GM18868 (cell line): ENCODE results near the gene GP5.

Source experiments
- ATAC-seq: cut with Tn5 transposase; IDR thresholded peaks from one replicate; pipeline ENCODE4 v1.9.1; 2021; ENCODE audit warnings: mild to moderate bottlenecking, moderate library complexity; ENCODE audit not compliant: unreplicated experiment

The GP5 gene

DNA sequence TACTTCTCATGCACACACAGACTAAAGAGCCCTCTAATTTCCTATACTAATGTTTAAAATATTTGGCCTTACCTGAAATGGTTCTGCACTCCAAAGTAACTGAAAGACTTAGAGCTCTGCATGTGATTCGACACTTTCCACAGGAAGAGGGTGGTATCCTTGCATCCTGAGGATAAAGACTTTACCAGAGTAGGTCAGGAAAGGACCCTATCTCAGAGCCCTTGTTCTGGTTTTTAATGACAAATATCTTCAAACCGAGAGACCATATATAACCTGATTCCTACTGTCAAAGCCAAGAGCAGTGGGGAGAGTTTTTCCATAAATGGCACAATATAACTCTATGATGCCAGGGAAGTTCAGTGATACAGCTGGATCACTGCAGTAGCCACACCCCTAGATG is at the start of gene GP5:
Gene GP5 (minus strand): TSS at position 101 of the 400 bp plus-strand sequence. CDS start 984 bp downstream, outside the sequence.
- no peak for ATAC-seq

GRCh38 chr3:194447657-194448056 is 48.6 kb upstream of the GP5 start:
- ATAC-seq: no peak

GRCh38 chr3:194447161-194447560 is 48.1 kb upstream of the GP5 start:
- ATAC-seq: no peak

DNA sequence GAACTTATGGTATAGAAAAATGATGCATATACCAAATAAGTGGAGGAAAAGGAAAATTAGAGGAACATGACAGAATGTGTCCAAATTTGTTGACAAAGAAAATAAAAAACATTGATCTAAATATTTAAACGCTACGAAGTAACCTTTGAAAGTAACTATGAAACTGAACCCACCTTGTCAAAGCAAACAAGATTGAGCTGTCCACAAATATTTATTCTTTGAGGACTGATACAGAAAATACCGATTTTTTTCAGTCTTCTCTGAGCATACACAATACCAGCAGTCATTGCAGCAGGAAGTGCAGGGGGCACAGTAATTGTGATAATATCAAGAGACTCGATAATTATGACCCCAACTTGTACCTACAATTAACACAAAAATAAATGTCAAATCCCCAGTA is 47.7 kb upstream of the GP5 start:
- no peak for ATAC-seq

DNA sequence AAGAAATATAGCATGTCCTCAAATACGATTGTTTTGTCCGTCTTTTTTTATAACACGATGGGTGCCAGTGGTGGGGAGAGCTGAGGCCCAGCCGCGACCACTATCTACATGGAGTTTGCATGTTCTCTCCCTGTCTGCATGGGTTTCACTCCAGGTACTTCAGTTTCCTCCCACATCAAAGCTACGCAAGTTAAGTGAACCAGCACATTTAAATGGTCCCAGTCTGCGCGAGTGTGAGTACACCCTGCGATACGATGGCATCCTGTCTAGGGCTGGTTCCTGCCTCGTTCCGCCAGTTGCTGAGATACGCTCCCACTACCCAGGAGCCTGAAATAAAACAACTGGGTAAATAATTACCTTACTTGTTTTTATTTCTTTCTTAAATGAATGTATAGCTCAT is 47.1 kb upstream of the GP5 start:
- no peak for ATAC-seq

DNA sequence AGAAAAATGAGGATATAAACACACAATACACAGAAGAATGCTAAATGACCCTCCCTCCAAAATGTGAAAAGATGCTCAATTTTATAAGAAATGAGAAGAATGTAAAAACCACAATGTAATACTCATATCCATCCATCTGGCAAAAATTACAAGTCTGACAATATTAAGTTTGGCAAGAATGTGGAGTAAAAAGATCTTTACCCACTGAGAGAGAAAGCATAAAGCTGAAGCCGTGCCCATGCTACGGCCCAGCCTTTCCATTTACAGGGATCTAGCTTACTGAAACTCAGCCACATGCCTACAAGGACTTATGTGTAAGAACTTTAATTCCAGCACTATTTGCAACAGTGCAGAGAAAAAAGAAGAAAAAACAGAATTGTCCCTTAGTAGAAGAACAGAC is 44.8 kb upstream of the GP5 start:
- ATAC-seq: no peak

- no peak for ATAC-seq
Observed at GRCh38 chr3:194440756-194441155, 41.7 kb upstream of the GP5 start.

DNA sequence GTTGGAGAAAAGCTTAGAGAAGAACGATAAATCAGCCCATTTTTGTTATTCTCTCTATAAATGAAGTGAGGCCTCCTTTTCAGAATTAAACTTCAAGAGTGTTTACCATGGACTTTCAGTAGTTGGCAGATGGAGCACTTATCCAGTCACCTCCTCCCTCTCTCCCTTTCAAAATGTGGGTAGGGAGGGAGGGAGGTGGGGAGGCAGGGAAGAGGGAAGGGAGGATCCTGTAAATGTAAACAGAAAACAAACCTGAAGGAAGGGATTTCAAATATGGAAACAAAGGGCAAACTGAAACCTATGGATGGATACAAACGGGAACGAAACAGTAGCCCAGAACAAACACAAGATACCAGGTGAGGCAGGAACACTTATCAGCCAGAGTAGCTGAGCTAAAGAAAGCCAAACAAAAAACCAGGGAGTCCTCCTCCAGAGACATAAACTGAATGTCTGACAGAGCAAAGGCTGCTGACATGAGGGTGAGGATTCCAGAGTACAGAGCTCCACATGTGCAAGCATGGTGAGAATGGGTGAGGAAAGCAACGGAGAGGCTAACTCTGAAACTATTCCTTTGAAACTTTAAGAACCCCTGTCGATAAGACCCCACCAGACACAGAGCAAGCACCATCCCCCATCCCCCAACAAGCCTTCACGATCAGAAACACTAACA is 41.0 kb upstream of the GP5 start:
- no peak for ATAC-seq

DNA sequence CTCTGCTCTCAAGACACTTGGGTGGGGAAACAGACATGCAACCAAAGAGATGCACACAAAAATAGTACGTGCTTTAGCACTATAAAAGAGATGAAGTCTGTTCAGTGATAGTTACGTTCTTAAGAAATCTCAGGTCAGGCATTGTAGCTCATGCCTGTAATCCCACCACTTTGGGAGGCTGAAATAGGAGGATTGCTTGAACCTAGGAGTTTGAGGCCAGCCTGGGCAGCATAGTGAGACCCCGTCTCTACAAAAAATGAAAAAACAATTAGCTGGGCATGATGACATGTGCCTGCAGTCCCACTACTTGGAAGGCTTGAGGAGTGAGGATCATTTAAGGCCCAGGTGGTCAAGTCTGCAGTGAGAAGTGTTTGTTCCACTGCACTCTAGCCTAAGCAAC is 35.4 kb upstream of the GP5 start:
- ATAC-seq: no peak

GRCh38 chr3:194431554-194431953 is 32.5 kb upstream of the GP5 start:
- no peak for ATAC-seq

GRCh38 chr3:194425399-194425798 is 26.3 kb upstream of the GP5 start:
- no peak for ATAC-seq

- ATAC-seq: no peak
Observed at GRCh38 chr3:194424953-194425352, 25.9 kb upstream of the GP5 start.

DNA sequence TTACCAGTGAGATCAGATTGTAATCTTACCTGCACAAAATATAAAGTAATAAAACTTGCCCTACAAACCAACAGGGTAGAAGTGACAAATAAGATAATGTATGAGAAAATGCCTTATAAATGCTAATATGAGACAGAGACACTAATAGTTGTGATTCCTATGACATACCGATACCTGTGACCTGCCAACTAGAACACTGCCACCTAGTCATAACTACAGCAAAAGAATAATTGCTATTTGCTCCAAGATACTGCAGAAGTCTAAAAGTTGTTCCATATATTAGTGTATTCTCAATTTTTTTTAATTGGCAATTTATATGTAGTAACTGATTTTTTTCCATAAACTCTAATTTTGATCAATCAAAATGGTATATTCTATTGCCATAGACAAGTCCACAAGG is 25.3 kb upstream of the GP5 start:
- no peak for ATAC-seq

DNA sequence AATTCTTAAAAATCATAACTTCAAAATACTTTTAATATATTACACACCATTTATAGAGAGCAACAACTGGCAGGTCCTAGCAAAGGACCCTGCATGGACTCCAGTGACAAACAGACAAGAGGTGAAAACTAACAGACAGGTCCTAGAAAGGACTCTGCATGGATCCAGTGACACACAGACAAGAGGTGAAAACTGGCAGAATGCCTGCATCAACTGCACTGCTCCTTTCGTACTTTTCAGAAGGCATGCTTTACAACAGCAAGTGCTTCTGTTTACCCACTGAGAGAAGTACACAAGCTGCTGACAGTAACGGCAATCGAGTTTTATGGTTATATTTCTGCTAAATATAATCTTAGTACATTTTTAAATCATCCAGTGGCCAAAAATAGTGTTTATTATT is 24.3 kb upstream of the GP5 start:
- ATAC-seq: no peak

DNA sequence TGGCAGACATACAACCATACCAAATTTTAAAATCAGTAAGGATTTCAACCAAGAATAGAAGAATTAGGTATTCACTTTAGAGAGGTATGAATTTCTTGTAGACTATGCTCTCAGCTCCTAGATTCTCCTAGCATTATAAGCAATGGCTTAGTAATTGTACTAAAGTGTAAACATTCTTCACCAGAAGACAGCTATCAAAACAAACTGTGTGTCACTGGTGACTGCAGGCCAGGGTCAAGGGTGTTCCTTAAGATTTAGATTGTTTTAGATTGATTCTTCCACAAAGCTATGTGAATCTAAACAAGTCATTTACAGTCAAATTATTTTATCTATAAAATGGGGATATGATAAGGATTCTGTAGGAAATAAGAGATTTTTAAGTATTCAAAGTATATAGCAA is 23.1 kb upstream of the GP5 start:
- ATAC-seq: no peak

GRCh38 chr3:194418671-194419070 is 19.6 kb upstream of the GP5 start:
- ATAC-seq: no peak

DNA sequence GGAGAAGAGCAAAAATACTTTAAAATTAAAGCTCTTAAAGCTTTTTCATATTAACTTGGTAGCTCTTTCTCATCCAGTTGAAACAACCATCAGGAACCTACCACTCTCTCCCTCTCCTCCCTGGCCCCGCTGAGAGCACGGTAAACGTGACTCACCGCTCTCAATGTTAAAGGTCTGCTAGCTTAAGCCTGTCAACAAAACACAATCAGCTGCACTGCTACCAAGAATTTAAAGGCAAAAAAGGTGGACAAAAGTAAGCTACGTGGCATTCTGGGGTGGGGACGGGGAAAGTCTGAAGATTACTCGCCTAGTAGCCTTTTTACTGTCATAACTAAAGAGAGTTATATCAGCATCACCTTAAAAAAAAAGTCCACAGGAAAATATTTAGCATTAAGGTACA is 8.4 kb upstream of the GP5 start:
- ATAC-seq: no peak

DNA sequence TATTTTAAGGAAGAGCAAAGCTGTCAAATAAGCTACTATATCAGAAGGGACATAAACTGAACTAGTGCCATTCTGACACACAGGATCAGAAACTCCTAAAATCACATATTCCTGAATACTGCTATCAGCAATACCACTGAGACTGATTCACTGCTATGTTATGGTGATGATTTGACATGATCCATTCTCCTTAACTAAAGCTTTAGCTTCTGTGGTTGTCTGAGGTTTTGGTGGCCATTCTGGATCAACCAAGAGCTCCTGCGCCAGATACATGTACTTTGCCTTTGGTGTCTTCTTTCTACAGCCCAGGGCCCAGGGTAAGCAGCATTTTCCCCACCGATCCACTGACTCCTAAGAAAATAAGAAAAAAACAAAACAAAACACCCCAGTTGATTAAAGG is 6.7 kb upstream of the GP5 start:
- ATAC-seq: no peak

DNA sequence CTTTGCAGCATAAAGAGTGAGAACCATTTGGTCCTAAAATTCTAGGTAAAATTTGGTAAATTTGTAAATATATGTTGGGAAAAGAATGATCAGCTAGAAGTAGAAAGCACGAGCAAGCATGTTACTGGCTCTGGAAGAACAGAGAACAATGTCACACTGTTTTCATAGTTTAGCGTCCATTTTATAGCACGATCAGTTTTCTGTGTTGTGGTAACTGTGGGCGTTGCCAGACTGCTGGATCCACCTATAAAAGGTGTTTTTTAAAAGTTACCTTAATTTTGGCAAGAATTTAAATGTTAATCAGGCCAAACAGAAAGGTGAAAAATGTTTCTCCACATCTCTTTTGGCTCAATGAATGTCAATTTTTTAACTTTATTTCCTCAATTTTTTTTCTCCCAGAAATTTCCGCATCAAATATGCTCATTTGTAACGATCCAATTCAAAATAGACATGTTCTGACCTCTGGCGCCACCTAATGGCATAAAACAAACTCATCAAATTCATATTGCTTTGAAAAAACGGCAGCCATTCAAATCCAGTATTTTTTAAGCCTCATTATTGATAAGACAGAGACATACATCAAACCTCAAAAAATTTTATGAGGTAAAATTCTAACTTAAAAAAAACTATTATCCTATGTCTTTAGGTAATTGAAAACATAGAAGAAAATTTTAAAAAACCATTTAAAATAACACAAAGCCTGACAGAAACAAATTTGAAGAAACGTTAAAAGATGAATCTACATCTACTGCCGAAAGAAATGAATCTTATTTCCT is 5.5 kb upstream of the GP5 start:
- no peak for ATAC-seq

DNA sequence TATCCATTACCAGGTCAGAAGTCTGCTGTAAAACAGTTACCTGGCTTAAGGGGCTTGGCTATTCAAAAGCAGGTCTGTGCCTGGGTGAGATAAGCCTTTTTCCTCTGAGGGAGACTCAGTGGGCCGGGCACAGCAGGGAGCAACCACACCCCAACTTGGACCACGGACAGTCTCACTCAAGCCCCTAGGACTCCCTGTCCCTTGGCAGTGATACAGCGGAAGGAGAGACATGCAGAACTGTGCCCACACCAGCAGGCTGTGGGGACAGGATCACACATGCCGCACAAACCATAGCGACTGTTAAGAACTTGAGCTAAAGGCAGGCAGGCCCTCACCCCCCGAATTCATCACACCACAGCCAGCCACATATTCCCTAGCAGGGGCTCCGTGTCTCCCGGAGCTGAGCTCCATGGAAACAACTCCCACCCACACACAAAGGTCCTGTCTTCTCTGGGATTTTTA is 2.8 kb upstream of the GP5 start:
- ATAC-seq: no peak

DNA sequence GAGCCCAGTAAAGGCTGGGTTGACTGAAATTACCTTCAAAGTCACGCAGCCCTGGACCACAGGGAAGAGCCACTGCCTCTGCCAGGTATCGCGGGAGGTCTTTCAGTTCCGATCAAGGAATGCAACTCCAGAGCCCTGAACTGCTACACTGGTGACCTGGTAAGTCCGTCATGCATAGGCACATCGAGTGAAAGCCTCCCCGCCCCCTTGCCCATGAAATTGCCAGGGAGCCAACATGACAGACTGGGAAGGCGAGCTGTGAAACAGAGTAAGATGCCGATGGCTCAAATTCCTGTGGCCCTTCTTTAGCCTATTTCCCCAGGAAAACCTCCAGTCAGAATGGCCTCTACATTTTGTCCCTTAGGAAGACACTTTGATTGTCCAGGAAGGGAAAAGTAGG is 2.3 kb upstream of the GP5 start:
- no peak for ATAC-seq

- no peak for ATAC-seq
Observed at GRCh38 chr3:194399874-194400411, 877 bp upstream of the GP5 start.
